Nephron (organoid): ENCODE measurements around the gene SEMA3G.

ENCODE experiments used
- H3K27ac Mint-ChIP-seq, 3 experiments: 2 replicates each; pipeline ENCODE4 v1.8.0; 2020; ENCODE audit warnings: mixed read lengths in 3 of 3, mild to moderate bottlenecking in 2 of 3, moderate library complexity in 1 of 3
- H3K27me3 Mint-ChIP-seq: 2 replicates; pipeline ENCODE4 v1.8.0; 2021; ENCODE audit warnings: low read depth, mild to moderate bottlenecking, moderate library complexity, mixed read lengths
- H3K36me3 Mint-ChIP-seq: 2 replicates; pipeline ENCODE4 v1.8.0; 2020; ENCODE audit warnings: low read depth, mixed read lengths
- H3K4me1 Mint-ChIP-seq: 2 replicates; pipeline ENCODE4 v1.8.0; 2020; ENCODE audit warnings: mixed read lengths
- H3K4me3 Mint-ChIP-seq, 3 experiments: 2 replicates each; pipeline ENCODE4 v1.8.0; 2020; ENCODE audit warnings: mild to moderate bottlenecking in 3 of 3, mixed read lengths in 3 of 3, moderate library complexity in 2 of 3
- H3K9me3 Mint-ChIP-seq: 2 replicates; pipeline ENCODE4 v1.8.0; 2020; ENCODE audit warnings: mixed read lengths
- CTCF ChIP-seq, 3 experiments: fragments of 200-600 bp; sonication (generic); IDR thresholded peaks; one replicate each; pipeline ENCODE4 v1.5.0; 2021; ENCODE audit warnings: antibody characterized with exemption in 3 of 3; ENCODE audit not compliant: unreplicated experiment in 3 of 3

The SEMA3G gene

GRCh38 chr3:52444860-52445793, at the start of gene SEMA3G:
Gene SEMA3G (minus strand): TSS chr3:52445103. CDS start chr3:52445027, 76 bp downstream.
- Mint-ChIP-seq H3K36me3 (no peaks in the 10 kb centered on the region), H3K27me3 (peaks cover 11% of the 10 kb centered on the region), H3K4me1 (peaks cover 28% of the 10 kb centered on the region), H3K4me3 (peak within 1 kb of the TSS; percentile 64 to 78 (median 64)), H3K9me3 (no peaks in the 10 kb centered on the region), H3K27ac (peak within 1 kb of the TSS in 1 of 3 experiments; percentile 43)
- peak; percentile 58 to 72 (median 66) for TF ChIP-seq CTCF (IDR thresholded peaks at IDR 0.05; ENCODE audit: unreplicated experiment in 3 of 3)

- H3K9me3 Mint-ChIP-seq: no peaks in the 10 kb centered on the region
Measured at GRCh38 chr3:52494445-52494844, 49.5 kb upstream of the SEMA3G start.

GRCh38 chr3:52493232-52494017, 48.5 kb upstream of the SEMA3G start:
- no peak overlapping the region for H3K27ac Mint-ChIP-seq
- H3K36me3 Mint-ChIP-seq: peaks cover 24% of the 10 kb centered on the region
- no peaks in the 10 kb centered on the region for H3K27me3 Mint-ChIP-seq
- peaks cover 5% of the 10 kb centered on the region for H3K4me1 Mint-ChIP-seq
- TF ChIP-seq CTCF (IDR thresholded peaks at IDR 0.05; ENCODE audit: unreplicated experiment in 3 of 3): no peak
- H3K9me3 Mint-ChIP-seq: no peaks in the 10 kb centered on the region
- H3K4me3 Mint-ChIP-seq: no peak overlapping the region

More at GRCh38 chr3:52494445-52494844, 49.5 kb upstream of the SEMA3G start:
- no peaks in the 10 kb centered on the region for H3K27me3 Mint-ChIP-seq
- H3K4me3 Mint-ChIP-seq: no peak overlapping the region
- H3K27ac Mint-ChIP-seq: peak overlapping the region in 1 of 3 experiments; percentile 9
- H3K4me1 Mint-ChIP-seq: peaks cover 5% of the 10 kb centered on the region
- TF ChIP-seq CTCF (IDR thresholded peaks at IDR 0.05; ENCODE audit: unreplicated experiment in 3 of 3): no peak
- peaks cover 24% of the 10 kb centered on the region for H3K36me3 Mint-ChIP-seq

- H3K9me3 Mint-ChIP-seq: no peaks in the 10 kb centered on the region
- peaks cover 5% of the 10 kb centered on the region for H3K4me1 Mint-ChIP-seq
- peaks cover 29% of the 10 kb centered on the region for H3K36me3 Mint-ChIP-seq
- H3K4me3 Mint-ChIP-seq: no peak overlapping the region
- no peaks in the 10 kb centered on the region for H3K27me3 Mint-ChIP-seq
- no peak overlapping the region for H3K27ac Mint-ChIP-seq
- no peak for TF ChIP-seq CTCF (IDR thresholded peaks at IDR 0.05; ENCODE audit: unreplicated experiment in 3 of 3)
Measured at GRCh38 chr3:52492059-52492458, 47.2 kb upstream of the SEMA3G start.

- TF ChIP-seq CTCF (IDR thresholded peaks at IDR 0.05; ENCODE audit: unreplicated experiment in 3 of 3): no peak
- peaks cover 29% of the 10 kb centered on the region for H3K36me3 Mint-ChIP-seq
- no peaks in the 10 kb centered on the region for H3K9me3 Mint-ChIP-seq
- peaks cover 5% of the 10 kb centered on the region for H3K4me1 Mint-ChIP-seq
- no peak overlapping the region for H3K4me3 Mint-ChIP-seq
- peak overlapping the region in 1 of 3 experiments; percentile 1 for H3K27ac Mint-ChIP-seq
- H3K27me3 Mint-ChIP-seq: no peaks in the 10 kb centered on the region
Measured at GRCh38 chr3:52490939-52491526, 46.1 kb upstream of the SEMA3G start.
